Liver (tissue), 9 donors: ENCODE measurements around the gene ZNF556. TPM values are rescaled to one million over a fixed set of nuclear protein-coding genes. Genes with fewer than 3 reads are reported as not detected.

Experiments used
- DNase-seq: peaks from one replicate; pipeline ENCODE4 v3.0.0-alpha.2; 2017; ENCODE audit warnings: low spot score
- H3K27ac ChIP-seq, 2 donors: one replicate each; pipeline ENCODE4 v1.7.0; 2013; ENCODE audit warnings: inconsistent platforms in 2 of 2, low read length in 2 of 2, control low read depth in 1 of 2, low read depth in 1 of 2, mild to moderate bottlenecking in 1 of 2
- H3K27me3 ChIP-seq, 4 donors: one replicate each; pipeline versions ENCODE4 v1.6.1 to v1.7.0; 2013; ENCODE audit warnings: low read length in 3 of 4, inconsistent platforms in 1 of 4, mild to moderate bottlenecking in 1 of 4, moderate library complexity in 1 of 4; ENCODE audit not compliant: control insufficient read depth in 4 of 4, insufficient read depth in 4 of 4
- H3K36me3 ChIP-seq, 4 donors: one replicate each; pipeline versions ENCODE4 v1.6.1 to v1.7.0; 2013; ENCODE audit warnings: low read length in 3 of 4, mild to moderate bottlenecking in 3 of 4, low read depth in 1 of 4, moderate library complexity in 1 of 4; ENCODE audit not compliant: control insufficient read depth in 4 of 4, insufficient read depth in 3 of 4
- H3K4me1 ChIP-seq, 4 donors: one replicate each; pipeline versions ENCODE4 v1.6.1 to v1.7.0; 2013; ENCODE audit warnings: low read length in 3 of 4, mild to moderate bottlenecking in 3 of 4, moderate library complexity in 1 of 4; ENCODE audit not compliant: control insufficient read depth in 4 of 4, insufficient read depth in 4 of 4
- H3K4me3 ChIP-seq, 3 donors: one replicate each; pipeline versions ENCODE4 v1.6.1 to v1.7.0; 2013; ENCODE audit warnings: low read length in 3 of 3, control low read depth in 1 of 3, low read depth in 1 of 3, mild to moderate bottlenecking in 1 of 3
- H3K9ac ChIP-seq, 2 donors: one replicate each; pipeline ENCODE4 v1.7.0; 2013; ENCODE audit warnings: low read length in 2 of 2, mild to moderate bottlenecking in 2 of 2, moderate library complexity in 2 of 2, control low read depth in 1 of 2, low read depth in 1 of 2
- H3K9me3 ChIP-seq, 4 donors: one replicate each; pipeline versions ENCODE4 v1.6.1 to v1.7.0; 2013; ENCODE audit warnings: low read length in 3 of 4; ENCODE audit not compliant: control insufficient read depth in 4 of 4
- EGR1 ChIP-seq, 2 donors: IDR thresholded peaks; 2 replicates each; pipeline ENCODE4 v1.6.1; 2016 to 2018; ENCODE audit warnings: antibody characterized with exemption in 2 of 2, low read depth in 2 of 2
- FOXA1 ChIP-seq: IDR thresholded peaks from 2 replicates; pipeline ENCODE4 v1.6.1; 2016; ENCODE audit warnings: antibody characterized with exemption
- FOXA2 ChIP-seq: IDR thresholded peaks from 2 replicates; pipeline ENCODE4 v1.6.1; 2016; ENCODE audit warnings: antibody characterized with exemption
- GABPA ChIP-seq, 2 donors: IDR thresholded peaks in 1 of 2; conservative IDR thresholded peaks in 1 of 2; 2 replicates each; pipeline ENCODE4 v1.6.1; 2016; ENCODE audit warnings: antibody characterized with exemption in 2 of 2, mild to moderate bottlenecking in 1 of 2, moderate library complexity in 1 of 2
- HNF4G ChIP-seq: IDR thresholded peaks from 2 replicates; pipeline ENCODE4 v1.6.1; 2016; ENCODE audit warnings: antibody characterized with exemption
- JUND ChIP-seq, 2 donors: IDR thresholded peaks; 2 replicates each; pipeline ENCODE4 v1.6.1; 2016; ENCODE audit warnings: antibody characterized with exemption in 2 of 2
- NR2F2 ChIP-seq: IDR thresholded peaks from 2 replicates; pipeline ENCODE4 v1.6.1; 2016; ENCODE audit warnings: antibody characterized with exemption
- RAD21 ChIP-seq, 2 donors: IDR thresholded peaks; 2 replicates each; pipeline ENCODE4 v1.6.1; 2016; ENCODE audit warnings: antibody characterized with exemption in 2 of 2, mild to moderate bottlenecking in 2 of 2
- RXRA ChIP-seq, 2 donors: IDR thresholded peaks; 2 replicates each; pipeline ENCODE4 v1.6.1; 2017 to 2018; ENCODE audit warnings: antibody characterized with exemption in 2 of 2, mild to moderate bottlenecking in 1 of 2
- SP1 ChIP-seq: IDR thresholded peaks from 2 replicates; pipeline ENCODE4 v1.6.1; 2018; ENCODE audit warnings: antibody characterized with exemption, mild to moderate bottlenecking
- YY1 ChIP-seq: IDR thresholded peaks from 2 replicates; pipeline ENCODE4 v1.6.1; 2016; ENCODE audit warnings: antibody characterized with exemption, mild to moderate bottlenecking
- WGBS: extraction: QIAGEN DNeasy Blood & Tissue Kit; methylation state at CpG from one replicate; pipeline ENCODE4 v1.1.7; 2013; 5-methylcytosine and 5-hydroxymethylcytosine counted together
- polyA plus RNA-seq, 2 donors: library from polyadenylated mRNA; stranded (reverse) in 1 of 2; unstranded in 1 of 2; fragments of 200-250 nt in 1 of 2; fragments of >200 nt in 1 of 2; fragmentation: Nextera tagmentation in 1 of 2; extraction: Ambion mirVana in 1 of 2; gene quantifications; one replicate each; pipeline versions ENCODE4 v1.2.1 to v1.2.3, GENCODE V29; 2013 to 2015
- total RNA-seq, 2 donors: library from RNA; depleted of rRNA; stranded (reverse); fragments of >200 nt; gene quantifications; one replicate each; pipeline ENCODE4 v1.2.3, GENCODE V29; 2014
- TF ChIP-seq, protein P1 (sequence below): fragments of 150-350 bp; IDR thresholded peaks from 2 replicates; pipeline ENCODE4 v1.5.1; 2017; ENCODE audit warnings: improper control_type of control experiment, low read depth, low read length; ENCODE audit not compliant: missing input control
- TF ChIP-seq, protein P2 (sequence below): IDR thresholded peaks from 2 replicates; pipeline ENCODE4 v1.6.1; 2016; ENCODE audit warnings: antibody characterized with exemption
- TF ChIP-seq, protein P3 (sequence below): IDR thresholded peaks from 2 replicates; pipeline ENCODE4 v1.6.1; 2016; ENCODE audit warnings: antibody characterized with exemption
- donor health status: healthy.
- donor health status: healthy.
- donor health status: healthy.
- donor health status: healthy.
- donor health status: healthy.

Gene ZNF556
- total and polyA plus RNA-seq, 4 donors: 0.08 TPM; not detected in 3

DNA sequence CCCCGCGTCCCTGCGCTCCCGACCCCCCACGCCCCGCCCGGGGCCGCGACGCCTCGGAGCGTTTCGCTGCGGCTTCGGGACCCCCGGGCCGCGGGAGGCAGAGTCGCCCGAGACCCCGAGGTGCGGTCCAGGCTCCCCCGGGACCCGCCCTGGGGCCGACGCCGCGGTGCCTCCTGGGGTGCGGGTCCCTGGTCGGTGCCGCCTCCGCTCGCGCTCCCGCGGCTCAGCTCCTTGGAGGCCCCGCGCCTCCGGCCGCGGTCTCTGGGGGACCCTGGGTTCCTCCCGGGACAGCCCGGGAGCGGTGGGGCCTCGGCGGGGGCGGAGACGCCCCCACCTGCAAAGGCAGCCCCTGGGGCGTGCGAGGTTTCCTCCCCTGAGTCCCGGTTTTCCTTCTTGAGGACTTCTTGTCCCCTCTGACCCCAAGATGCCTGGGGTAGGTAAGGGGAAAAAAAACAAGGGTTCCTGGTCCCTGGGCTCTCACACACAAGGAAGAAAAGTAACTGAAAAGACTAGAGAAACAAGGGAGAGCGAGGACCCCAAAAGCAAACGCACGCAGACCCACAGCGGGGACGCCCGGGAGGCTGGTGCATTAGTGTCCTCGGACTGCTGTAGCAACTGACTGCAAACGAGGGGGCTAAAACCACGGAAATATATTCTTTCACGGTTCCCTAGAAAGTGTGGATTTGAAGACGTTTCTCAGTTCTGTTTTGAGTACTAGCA is 25.1 kb upstream of the ZNF556 start:
- H3K27me3 ChIP-seq: no peaks in the 10 kb centered on the region
- WGBS: 6% methylated on average over 62 of the region's 62 CpGs
- H3K36me3 ChIP-seq: peaks cover under 1 to 6% (median 3%) of the 10 kb centered on the region in 4 donors
- peaks cover 4 to 13% (median 9%) of the 10 kb centered on the region in 4 donors for H3K9me3 ChIP-seq
- TF ChIP-seq EGR1 (IDR thresholded peaks at IDR 0.05; ENCODE audit: low read depth in 2 of 2) (no peak), YY1 (no peak), FOXA2 (no peak), RXRA (IDR thresholded peaks at IDR 0.05) (no peak), NR2F2 (no peak), FOXA1 (no peak), HNF4G (no peak), JUND (IDR thresholded peaks at IDR 0.05) (no peak), SP1 (no peak), RAD21 (IDR thresholded peaks at IDR 0.05) (no peak)
- TF ChIP-seq, protein P1, sequence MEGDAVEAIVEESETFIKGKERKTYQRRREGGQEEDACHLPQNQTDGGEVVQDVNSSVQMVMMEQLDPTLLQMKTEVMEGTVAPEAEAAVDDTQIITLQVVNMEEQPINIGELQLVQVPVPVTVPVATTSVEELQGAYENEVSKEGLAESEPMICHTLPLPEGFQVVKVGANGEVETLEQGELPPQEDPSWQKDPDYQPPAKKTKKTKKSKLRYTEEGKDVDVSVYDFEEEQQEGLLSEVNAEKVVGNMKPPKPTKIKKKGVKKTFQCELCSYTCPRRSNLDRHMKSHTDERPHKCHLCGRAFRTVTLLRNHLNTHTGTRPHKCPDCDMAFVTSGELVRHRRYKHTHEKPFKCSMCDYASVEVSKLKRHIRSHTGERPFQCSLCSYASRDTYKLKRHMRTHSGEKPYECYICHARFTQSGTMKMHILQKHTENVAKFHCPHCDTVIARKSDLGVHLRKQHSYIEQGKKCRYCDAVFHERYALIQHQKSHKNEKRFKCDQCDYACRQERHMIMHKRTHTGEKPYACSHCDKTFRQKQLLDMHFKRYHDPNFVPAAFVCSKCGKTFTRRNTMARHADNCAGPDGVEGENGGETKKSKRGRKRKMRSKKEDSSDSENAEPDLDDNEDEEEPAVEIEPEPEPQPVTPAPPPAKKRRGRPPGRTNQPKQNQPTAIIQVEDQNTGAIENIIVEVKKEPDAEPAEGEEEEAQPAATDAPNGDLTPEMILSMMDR: no peak
- TF ChIP-seq, protein P2, sequence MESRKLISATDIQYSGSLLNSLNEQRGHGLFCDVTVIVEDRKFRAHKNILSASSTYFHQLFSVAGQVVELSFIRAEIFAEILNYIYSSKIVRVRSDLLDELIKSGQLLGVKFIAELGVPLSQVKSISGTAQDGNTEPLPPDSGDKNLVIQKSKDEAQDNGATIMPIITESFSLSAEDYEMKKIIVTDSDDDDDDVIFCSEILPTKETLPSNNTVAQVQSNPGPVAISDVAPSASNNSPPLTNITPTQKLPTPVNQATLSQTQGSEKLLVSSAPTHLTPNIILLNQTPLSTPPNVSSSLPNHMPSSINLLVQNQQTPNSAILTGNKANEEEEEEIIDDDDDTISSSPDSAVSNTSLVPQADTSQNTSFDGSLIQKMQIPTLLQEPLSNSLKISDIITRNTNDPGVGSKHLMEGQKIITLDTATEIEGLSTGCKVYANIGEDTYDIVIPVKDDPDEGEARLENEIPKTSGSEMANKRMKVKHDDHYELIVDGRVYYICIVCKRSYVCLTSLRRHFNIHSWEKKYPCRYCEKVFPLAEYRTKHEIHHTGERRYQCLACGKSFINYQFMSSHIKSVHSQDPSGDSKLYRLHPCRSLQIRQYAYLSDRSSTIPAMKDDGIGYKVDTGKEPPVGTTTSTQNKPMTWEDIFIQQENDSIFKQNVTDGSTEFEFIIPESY: no peak
- TF ChIP-seq, protein P3, sequence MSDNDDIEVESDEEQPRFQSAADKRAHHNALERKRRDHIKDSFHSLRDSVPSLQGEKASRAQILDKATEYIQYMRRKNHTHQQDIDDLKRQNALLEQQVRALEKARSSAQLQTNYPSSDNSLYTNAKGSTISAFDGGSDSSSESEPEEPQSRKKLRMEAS: no peak
- H3K9ac ChIP-seq: no peak overlapping the region
- H3K27ac ChIP-seq: no peak overlapping the region
- peak overlapping the region; percentile 74 to 97 (median 82) for H3K4me3 ChIP-seq
- DNase-seq: no peak
- peaks cover 0 to 6% (median 3%) of the 10 kb centered on the region in 4 donors for H3K4me1 ChIP-seq

DNA sequence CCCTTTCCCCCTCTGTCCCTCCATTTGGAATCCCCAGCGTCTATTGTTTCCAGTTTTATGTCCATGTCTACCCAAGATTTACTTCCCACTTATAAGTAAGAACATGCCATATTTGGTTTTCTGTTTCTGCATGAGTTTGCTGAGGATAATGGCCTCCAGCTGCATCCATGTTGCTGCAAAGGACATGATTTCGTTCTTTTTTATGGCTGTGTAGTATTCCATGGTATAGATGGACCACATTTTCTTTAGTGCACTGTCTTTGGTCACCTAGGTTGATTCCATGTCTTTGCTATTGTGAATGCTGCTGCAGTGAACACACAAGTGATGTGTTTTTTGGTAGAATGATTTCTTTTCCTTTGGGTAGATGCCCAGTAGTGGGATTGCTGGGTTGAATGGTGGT is 22.0 kb upstream of the ZNF556 start:
- WGBS: 98% methylated on average over 2 of the region's 2 CpGs
- no peak for TF ChIP-seq GABPA (IDR thresholded peaks at IDR 0.05 in 1 of 2, conservative IDR thresholded peaks at IDR 0.05 in 1 of 2)
- no peak for TF ChIP-seq RXRA (IDR thresholded peaks at IDR 0.05)
- Histone ChIP-seq H3K4me3 (no peak overlapping the region), H3K36me3 (peaks cover 2 to 4% (median 3%) of the 10 kb centered on the region in 4 donors), H3K9ac (no peak overlapping the region), H3K27me3 (no peaks in the 10 kb centered on the region), H3K4me1 (peaks cover 0 to 6% (median 3%) of the 10 kb centered on the region in 4 donors), H3K27ac (no peak overlapping the region), H3K9me3 (peaks cover 11 to 21% (median 16%) of the 10 kb centered on the region in 4 donors)
- DNase-seq: no peak
